Osteoblast (primary cell): ENCODE measurements around the gene CDH11. TPM values are rescaled to one million over a fixed set of nuclear protein-coding genes. Genes with fewer than 3 reads are reported as not detected.

ENCODE experiments used
- DNase-seq: peaks from one replicate; pipeline ENCODE4 v3.0.0; 2011; ENCODE audit warnings: low spot score, mixed read lengths; ENCODE audit not compliant: insufficient read length; ENCODE audit errors: missing footprints
- H2AFZ ChIP-seq: 2 replicates; pipeline ENCODE4 v1.6.0; 2011; ENCODE audit warnings: mild to moderate bottlenecking, low read length
- H3K27ac ChIP-seq: 2 replicates; pipeline ENCODE4 v1.5.1; 2011; ENCODE audit warnings: mild to moderate bottlenecking, low read depth, low read length, moderate library complexity
- H3K27me3 ChIP-seq: 2 replicates; pipeline ENCODE4 v1.6.0; 2012; ENCODE audit warnings: mild to moderate bottlenecking, control low read depth, inconsistent platforms, low read length, moderate library complexity; ENCODE audit not compliant: insufficient read depth
- H3K36me3 ChIP-seq: 2 replicates; pipeline ENCODE4 v1.5.1; 2011; ENCODE audit warnings: mild to moderate bottlenecking, low read length, control low read depth, moderate library complexity; ENCODE audit not compliant: insufficient read depth
- H3K4me1 ChIP-seq: 2 replicates; pipeline ENCODE4 v1.5.1; 2011; ENCODE audit warnings: mild to moderate bottlenecking, low read length, control low read depth, moderate library complexity; ENCODE audit not compliant: insufficient read depth
- H3K4me2 ChIP-seq: 2 replicates; pipeline ENCODE4 v1.6.0; 2011; ENCODE audit warnings: mild to moderate bottlenecking, low read length; ENCODE audit not compliant: insufficient read depth
- H3K4me3 ChIP-seq: fragments of 200-600 bp; sonication (generic); 3 replicates; pipeline ENCODE4 v1.5.1; 2012; ENCODE audit warnings: mild to moderate bottlenecking, low read length, inconsistent platforms; ENCODE audit not compliant: insufficient read depth
- H3K79me2 ChIP-seq: 2 replicates; pipeline ENCODE4 v1.6.0; 2012; ENCODE audit warnings: mild to moderate bottlenecking, low read length, control low read depth, inconsistent platforms; ENCODE audit not compliant: insufficient read depth
- H3K9me3 ChIP-seq: 2 replicates; pipeline ENCODE4 v1.5.1; 2011; ENCODE audit warnings: low read depth, low read length, control low read depth
- H4K20me1 ChIP-seq: 2 replicates; pipeline ENCODE4 v1.6.0; 2012; ENCODE audit warnings: mild to moderate bottlenecking, low read length, control low read depth; ENCODE audit not compliant: insufficient read depth
- total RNA-seq: library from RNA; depleted of rRNA; stranded (reverse); fragments of >200 nt; gene quantifications from 2 replicates; pipeline ENCODE4 v1.2.3, GENCODE V29; 2012
- TF ChIP-seq, protein P1 (sequence below): IDR thresholded peaks from 2 replicates; pipeline ENCODE4 v1.5.1; 2011; ENCODE audit warnings: mild to moderate bottlenecking, low read depth, low read length, moderate library complexity; ENCODE audit errors: extremely low read depth

CDH11 gene
- total RNA-seq, 1 donor: 1,116 TPM

GRCh38 chr16:64971171-64971570 lies 150.7 kb downstream of the CDH11 start:
- no peak for DNase-seq
- no peak overlapping the region for H3K27ac ChIP-seq
- TF ChIP-seq, protein P1, sequence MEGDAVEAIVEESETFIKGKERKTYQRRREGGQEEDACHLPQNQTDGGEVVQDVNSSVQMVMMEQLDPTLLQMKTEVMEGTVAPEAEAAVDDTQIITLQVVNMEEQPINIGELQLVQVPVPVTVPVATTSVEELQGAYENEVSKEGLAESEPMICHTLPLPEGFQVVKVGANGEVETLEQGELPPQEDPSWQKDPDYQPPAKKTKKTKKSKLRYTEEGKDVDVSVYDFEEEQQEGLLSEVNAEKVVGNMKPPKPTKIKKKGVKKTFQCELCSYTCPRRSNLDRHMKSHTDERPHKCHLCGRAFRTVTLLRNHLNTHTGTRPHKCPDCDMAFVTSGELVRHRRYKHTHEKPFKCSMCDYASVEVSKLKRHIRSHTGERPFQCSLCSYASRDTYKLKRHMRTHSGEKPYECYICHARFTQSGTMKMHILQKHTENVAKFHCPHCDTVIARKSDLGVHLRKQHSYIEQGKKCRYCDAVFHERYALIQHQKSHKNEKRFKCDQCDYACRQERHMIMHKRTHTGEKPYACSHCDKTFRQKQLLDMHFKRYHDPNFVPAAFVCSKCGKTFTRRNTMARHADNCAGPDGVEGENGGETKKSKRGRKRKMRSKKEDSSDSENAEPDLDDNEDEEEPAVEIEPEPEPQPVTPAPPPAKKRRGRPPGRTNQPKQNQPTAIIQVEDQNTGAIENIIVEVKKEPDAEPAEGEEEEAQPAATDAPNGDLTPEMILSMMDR: no peak

DNA sequence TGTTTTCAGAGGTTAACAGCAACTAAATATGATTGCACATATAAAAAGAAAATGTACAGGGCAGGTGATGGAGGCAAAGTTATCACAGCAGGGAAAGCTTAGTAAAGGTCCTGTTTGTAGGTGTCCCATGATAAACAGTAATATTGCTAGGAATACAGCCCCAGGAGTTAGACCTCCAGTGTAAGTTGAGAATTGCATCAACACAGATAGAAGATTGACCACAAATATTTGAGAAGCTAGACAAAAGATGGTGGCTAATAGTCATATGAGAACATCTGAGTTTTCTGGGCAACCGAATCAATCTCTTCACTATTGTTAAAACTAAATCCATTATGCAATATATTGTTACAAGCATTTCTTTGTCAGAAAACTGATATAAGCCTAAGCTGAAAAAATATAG lies 152.6 kb downstream of the CDH11 start:
- no peaks in the 10 kb centered on the region for H3K27me3 ChIP-seq
- H3K9me3 ChIP-seq: no peaks in the 10 kb centered on the region
- peaks cover 3% of the 10 kb centered on the region for H3K4me1 ChIP-seq
- peak overlapping the region; percentile 47 for H3K27ac ChIP-seq
- H3K4me3 ChIP-seq: no peak overlapping the region
- H3K79me2 ChIP-seq: no peaks in the 10 kb centered on the region
- H3K4me2 ChIP-seq: no peak overlapping the region
- peaks cover 78% of the 10 kb centered on the region for H3K36me3 ChIP-seq
- TF ChIP-seq, protein P1: no peak
- H4K20me1 ChIP-seq: no peaks in the 10 kb centered on the region
- no peak for DNase-seq
- no peak overlapping the region for H2AFZ ChIP-seq

More at GRCh38 chr16:64971171-64971570, 150.7 kb downstream of the CDH11 start:
- Histone ChIP-seq H3K79me2 (peaks cover 5% of the 10 kb centered on the region), H2AFZ (no peak overlapping the region), H3K27me3 (no peaks in the 10 kb centered on the region), H3K4me1 (peaks cover 3% of the 10 kb centered on the region), H4K20me1 (no peaks in the 10 kb centered on the region), H3K4me2 (no peak overlapping the region), H3K9me3 (no peaks in the 10 kb centered on the region), H3K36me3 (peaks cover 86% of the 10 kb centered on the region), H3K4me3 (no peak overlapping the region)

- Histone ChIP-seq H4K20me1 (no peaks in the 10 kb centered on the region), H3K79me2 (no peaks in the 10 kb centered on the region), H3K4me3 (no peak overlapping the region), H3K4me2 (no peak overlapping the region), H3K27ac (peak overlapping the region; percentile 47), H3K4me1 (peaks cover 3% of the 10 kb centered on the region), H3K36me3 (peaks cover 75% of the 10 kb centered on the region), H2AFZ (no peak overlapping the region), H3K27me3 (no peaks in the 10 kb centered on the region), H3K9me3 (no peaks in the 10 kb centered on the region)
- DNase-seq: no peak
- TF ChIP-seq, protein P1: no peak
Measured at GRCh38 chr16:64968539-64968938, 153.3 kb downstream of the CDH11 start.

- H3K9me3 ChIP-seq: no peaks in the 10 kb centered on the region
- peak overlapping the region; percentile 40 for H3K27ac ChIP-seq
- H3K27me3 ChIP-seq: no peaks in the 10 kb centered on the region
- H3K79me2 ChIP-seq: no peaks in the 10 kb centered on the region
- TF ChIP-seq, protein P1: no peak
- peaks cover 6% of the 10 kb centered on the region for H3K4me1 ChIP-seq
- DNase-seq: no peak
- H3K4me3 ChIP-seq: no peak overlapping the region
- H3K4me2 ChIP-seq: no peak overlapping the region
- H4K20me1 ChIP-seq: no peaks in the 10 kb centered on the region
- H2AFZ ChIP-seq: no peak overlapping the region
- H3K36me3 ChIP-seq: peaks cover 64% of the 10 kb centered on the region
Measured at GRCh38 chr16:64964126-64964540, 157.7 kb downstream of the CDH11 start.
